ENCODE data around the gene SLC49A3. TPM values are rescaled to one million over a fixed set of nuclear protein-coding genes. Genes with fewer than 3 reads are reported as not detected.
A peak's percentile ranks its signal among the peaks of the same experiment; 100 is the strongest.

SLC49A3 gene
- polyA plus RNA-seq, 1 donor from 2014 or later = not detected

GRCh38 chr4:675036-675882 lies 13.7 kb downstream of the SLC49A3 start:
- Histone ChIP-seq H3F3A (ENCODE audit: insufficient read depth, low read length, poor library complexity, severe bottlenecking) (no peaks in the 10 kb centered on the region), H3K27ac (ENCODE audit: low read length) (peak overlapping the region; percentile 87), H3K36me3 (ENCODE audit: insufficient read depth, low read length) (no peaks in the 10 kb centered on the region), H3K9ac (ENCODE audit: low read length) (peak overlapping the region; percentile 98), H3K9me2 (ENCODE audit: insufficient read depth, low read length) (no peaks in the 10 kb centered on the region), H3K27me3 (ENCODE audit: insufficient read depth, low read depth, low read length) (no peaks in the 10 kb centered on the region), H3K4me2 (ENCODE audit: low read length) (peak overlapping the region; percentile 93), H3K4me3 (ENCODE audit: low read length) (peak overlapping the region; percentile 98), H3K9me3 (ENCODE audit: low read length) (no peaks in the 10 kb centered on the region), H2AFZ (ENCODE audit: low read depth, low read length) (peak overlapping the region; percentile 79), H3K79me2 (replicated peaks; ENCODE audit: insufficient read depth, low read length) (peaks cover 11% of the 10 kb centered on the region), H4K20me1 (ENCODE audit: insufficient read depth) (no peaks in the 10 kb centered on the region)
- TF ChIP-seq EP300 (conservative IDR thresholded peaks at IDR 0.05; ENCODE audit: poor library complexity, severe bottlenecking) (no peak), RAD21 (conservative IDR thresholded peaks at IDR 0.05) (no peak), SMC3 (conservative IDR thresholded peaks at IDR 0.05; ENCODE audit: poor library complexity) (no peak), CTCF (IDR thresholded peaks at IDR 0.05; ENCODE audit: poor library complexity, severe bottlenecking) (no peak), EZH2 (IDR thresholded peaks at IDR 0.05; ENCODE audit: borderline replicate concordance, insufficient read depth, low read length, poor library complexity, severe bottlenecking) (no peak), TAF1 (IDR thresholded peaks at IDR 0.05; ENCODE audit: low read depth) (no peak), POLR2AphosphoS5 (IDR thresholded peaks at IDR 0.05) (no peak), MXI1 (conservative IDR thresholded peaks at IDR 0.05; ENCODE audit: poor library complexity, severe bottlenecking) (no peak)
- TF ChIP-seq, protein P1, sequence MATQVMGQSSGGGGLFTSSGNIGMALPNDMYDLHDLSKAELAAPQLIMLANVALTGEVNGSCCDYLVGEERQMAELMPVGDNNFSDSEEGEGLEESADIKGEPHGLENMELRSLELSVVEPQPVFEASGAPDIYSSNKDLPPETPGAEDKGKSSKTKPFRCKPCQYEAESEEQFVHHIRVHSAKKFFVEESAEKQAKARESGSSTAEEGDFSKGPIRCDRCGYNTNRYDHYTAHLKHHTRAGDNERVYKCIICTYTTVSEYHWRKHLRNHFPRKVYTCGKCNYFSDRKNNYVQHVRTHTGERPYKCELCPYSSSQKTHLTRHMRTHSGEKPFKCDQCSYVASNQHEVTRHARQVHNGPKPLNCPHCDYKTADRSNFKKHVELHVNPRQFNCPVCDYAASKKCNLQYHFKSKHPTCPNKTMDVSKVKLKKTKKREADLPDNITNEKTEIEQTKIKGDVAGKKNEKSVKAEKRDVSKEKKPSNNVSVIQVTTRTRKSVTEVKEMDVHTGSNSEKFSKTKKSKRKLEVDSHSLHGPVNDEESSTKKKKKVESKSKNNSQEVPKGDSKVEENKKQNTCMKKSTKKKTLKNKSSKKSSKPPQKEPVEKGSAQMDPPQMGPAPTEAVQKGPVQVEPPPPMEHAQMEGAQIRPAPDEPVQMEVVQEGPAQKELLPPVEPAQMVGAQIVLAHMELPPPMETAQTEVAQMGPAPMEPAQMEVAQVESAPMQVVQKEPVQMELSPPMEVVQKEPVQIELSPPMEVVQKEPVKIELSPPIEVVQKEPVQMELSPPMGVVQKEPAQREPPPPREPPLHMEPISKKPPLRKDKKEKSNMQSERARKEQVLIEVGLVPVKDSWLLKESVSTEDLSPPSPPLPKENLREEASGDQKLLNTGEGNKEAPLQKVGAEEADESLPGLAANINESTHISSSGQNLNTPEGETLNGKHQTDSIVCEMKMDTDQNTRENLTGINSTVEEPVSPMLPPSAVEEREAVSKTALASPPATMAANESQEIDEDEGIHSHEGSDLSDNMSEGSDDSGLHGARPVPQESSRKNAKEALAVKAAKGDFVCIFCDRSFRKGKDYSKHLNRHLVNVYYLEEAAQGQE (IDR thresholded peaks at IDR 0.05; ENCODE audit: borderline replicate concordance) = no peak

- H2AFZ ChIP-seq (ENCODE audit: low read depth, low read length) = peak within 1 kb of the TSS; percentile 79
- H3K9ac ChIP-seq (ENCODE audit: low read length) = peak within 1 kb of the TSS; percentile 98
- H3K9me3 ChIP-seq (ENCODE audit: low read length) = no peaks in the 10 kb centered on the region
- no peaks in the 10 kb centered on the region for H3K27me3 ChIP-seq (ENCODE audit: insufficient read depth, low read depth, low read length)
- peaks cover 11% of the 10 kb centered on the region for H3K79me2 ChIP-seq (replicated peaks; ENCODE audit: insufficient read depth, low read length)
- TF ChIP-seq TAF1 (IDR thresholded peaks at IDR 0.05; ENCODE audit: low read depth) = no peak
- TF ChIP-seq, protein P1 (IDR thresholded peaks at IDR 0.05; ENCODE audit: borderline replicate concordance) = peak; percentile 76
- peak; percentile 50 for TF ChIP-seq EP300 (conservative IDR thresholded peaks at IDR 0.05; ENCODE audit: poor library complexity, severe bottlenecking)
- TF ChIP-seq MXI1 (conservative IDR thresholded peaks at IDR 0.05; ENCODE audit: poor library complexity, severe bottlenecking) = peak; percentile 76
- peak; percentile 93 for TF ChIP-seq POLR2AphosphoS5 (IDR thresholded peaks at IDR 0.05)
- TF ChIP-seq EZH2 (IDR thresholded peaks at IDR 0.05; ENCODE audit: borderline replicate concordance, insufficient read depth, low read length, poor library complexity, severe bottlenecking) = no peak
- TF ChIP-seq CTCF (IDR thresholded peaks at IDR 0.05; ENCODE audit: poor library complexity, severe bottlenecking) = peak; percentile 100
- TF ChIP-seq SMC3 (conservative IDR thresholded peaks at IDR 0.05; ENCODE audit: poor library complexity) = peak; percentile 96
- TF ChIP-seq RAD21 (conservative IDR thresholded peaks at IDR 0.05) = peak; percentile 85
- no peaks in the 10 kb centered on the region for H3K36me3 ChIP-seq (ENCODE audit: insufficient read depth, low read length)
- peak within 1 kb of the TSS; percentile 98 for H3K4me3 ChIP-seq (ENCODE audit: low read length)
- H3F3A ChIP-seq (ENCODE audit: insufficient read depth, low read length, poor library complexity, severe bottlenecking) = no peaks in the 10 kb centered on the region
- H3K27ac ChIP-seq (ENCODE audit: low read length) = peak within 1 kb of the TSS; percentile 87
- peak within 1 kb of the TSS; percentile 93 for H3K4me2 ChIP-seq (ENCODE audit: low read length)
- no peaks in the 10 kb centered on the region for H4K20me1 ChIP-seq (ENCODE audit: insufficient read depth)
- H3K9me2 ChIP-seq (ENCODE audit: insufficient read depth, low read length) = no peaks in the 10 kb centered on the region
These were observed 14.5 kb downstream of the SLC49A3 start, which contains the start of the genes ATP5ME and MYL5 for GRCh38 chr4:674172-675035. TSS of gene ATP5ME (minus strand) at chr4:674276. CDS start at chr4:674247, 29 bp downstream. TSS of gene MYL5 (plus strand) at chr4:674542. CDS start at chr4:678027, 3,485 bp downstream.

Measured in neural cell (in vitro differentiated cells).